HepG2 (cell line): ENCODE measurements around the gene PRODH. TPM values are rescaled to one million over a fixed set of nuclear protein-coding genes. Genes with fewer than 3 reads are reported as not detected.

Experiments
- ATAC-seq: fragments of 200-7000 bp; cut with Tn5 transposase; 3 replicates; pipeline ENCODE4 v1.9.1; 2020; ENCODE audit warnings: mild to moderate bottlenecking, moderate library complexity
- BruUV-seq: library from RNA; stranded (reverse); fragments of 400-500 nt; replicated peaks from 2 replicates; lab custom pipeline; 2021; lab: Mats Ljungman, UMichigan
- CTCF ChIA-PET: fragments of 300-600 bp; formaldehyde crosslinking; extraction: SDS; loops from one replicate; lab custom pipeline; 2021; ENCODE audit warnings: low total read pairs, inconsistent platforms, low intra/inter-chr PET ratio; lab: Yijun Ruan, JAX
- POLR2A ChIA-PET: fragments of 350-600 bp; sonication (Branson Sonifier 250); formaldehyde crosslinking; loops from one replicate; lab custom pipeline; 2020; ENCODE audit warnings: antibody characterized with exemption, inconsistent platforms; lab: Yijun Ruan, JAX
- DNase-seq: peaks from one replicate; pipeline ENCODE4 v3.0.0-alpha.2; 2015; ENCODE audit warnings: low spot score
- FAIRE-seq: peaks from 3 replicates; lab custom pipeline; 2011; peaks lifted over from hg19 to GRCh38; lab: Jason Lieb, UNC
- H2AFZ ChIP-seq: one replicate; pipeline ENCODE4 v1.6.1; 2011; ENCODE audit warnings: low read length, inconsistent platforms
- H3K27ac ChIP-seq: fragments of 300-600 bp; 3 replicates; pipeline ENCODE4 v1.8.0; 2011; ENCODE audit warnings: mixed run types, mild to moderate bottlenecking, mixed read lengths, low read length, inconsistent platforms; ENCODE audit not compliant: insufficient read depth; ENCODE audit errors: extremely low read length
- H3K27me3 ChIP-seq, 2 experiments: fragments of 200-600 bp in 1 of 2; 2 replicates in 1 of 2; 3 replicates in 1 of 2; pipeline versions ENCODE4 v1.6.0 to v1.8.0; 2011; ENCODE audit warnings: low read length in 2 of 2, mild to moderate bottlenecking in 2 of 2, moderate library complexity in 2 of 2, inconsistent platforms in 1 of 2; ENCODE audit not compliant: insufficient read depth in 2 of 2, control insufficient read depth in 1 of 2
- H3K36me3 ChIP-seq, 2 experiments: fragments of 200-600 bp in 1 of 2; replicated peaks in 1 of 2; 2 replicates in 1 of 2; 3 replicates in 1 of 2; pipeline versions ENCODE4 v1.5.1 to v1.8.0; 2011; ENCODE audit warnings: low read length in 2 of 2, inconsistent platforms in 1 of 2; ENCODE audit not compliant: insufficient read depth in 2 of 2, control insufficient read depth in 1 of 2
- H3K4me1 ChIP-seq: 2 replicates; pipeline ENCODE4 v1.5.1; 2012; ENCODE audit warnings: low read length, inconsistent platforms; ENCODE audit not compliant: insufficient read depth
- H3K4me2 ChIP-seq: 2 replicates; pipeline ENCODE4 v1.6.0; 2011; ENCODE audit warnings: low read depth, low read length, inconsistent platforms
- H3K4me3 ChIP-seq, 3 experiments: fragments of 200-600 bp in 1 of 3; sonication (generic), shearing (Covaris generic) in 1 of 3; replicated peaks in 1 of 3; 2 replicates each; pipeline ENCODE4 v1.5.1; 2011 to 2016; ENCODE audit warnings: low read length in 3 of 3, inconsistent platforms in 2 of 3, low read depth in 2 of 3, mild to moderate bottlenecking in 2 of 3, control low read depth in 1 of 3, mixed read lengths in 1 of 3; ENCODE audit not compliant: insufficient read depth in 1 of 3
- H3K79me2 ChIP-seq: one replicate; pipeline ENCODE4 v1.6.1; 2011; ENCODE audit warnings: low read length, inconsistent platforms; ENCODE audit not compliant: insufficient read depth
- H3K9ac ChIP-seq: 2 replicates; pipeline ENCODE4 v1.6.0; 2011; ENCODE audit warnings: mild to moderate bottlenecking, low read depth, low read length, inconsistent platforms; ENCODE audit not compliant: insufficient read depth
- H3K9me3 ChIP-seq: 2 replicates; pipeline ENCODE4 v1.5.1; 2012; ENCODE audit warnings: mild to moderate bottlenecking, low read length
- H4K20me1 ChIP-seq: 2 replicates; pipeline ENCODE4 v1.6.0; 2011; ENCODE audit warnings: inconsistent platforms, mild to moderate bottlenecking, low read length, moderate library complexity; ENCODE audit not compliant: insufficient read depth
- BCL6 ChIP-seq: IDR thresholded peaks from 2 replicates; pipeline ENCODE4 v1.6.1; 2016; ENCODE audit warnings: missing genetic modification reagents, missing compliant biosample characterization
- ESRRA ChIP-seq: sonication (generic); formaldehyde crosslinking; IDR thresholded peaks from 2 replicates; pipeline ENCODE4 v1.5.1; 2020; ENCODE audit warnings: mild to moderate bottlenecking, low read depth, missing genetic modification reagents
- KLF16 ChIP-seq, 2 experiments: sonication (generic) in 1 of 2; formaldehyde crosslinking in 1 of 2; IDR thresholded peaks; 2 replicates each; pipeline versions ENCODE4 v1.6.1 to v1.8.0; 2016 to 2023; ENCODE audit warnings: missing genetic modification reagents in 2 of 2, missing compliant biosample characterization in 1 of 2
- MAF1 ChIP-seq: sonication (generic); formaldehyde crosslinking; IDR thresholded peaks from 2 replicates; pipeline ENCODE4 v1.5.0; 2020; ENCODE audit warnings: missing genetic modification reagents, borderline replicate concordance
- POLR2AphosphoS2 ChIP-seq: IDR thresholded peaks from 2 replicates; pipeline ENCODE4 v1.6.1; 2011; ENCODE audit warnings: low read depth, low read length, improper control_type of control experiment
- SETDB1 ChIP-seq: sonication (generic); formaldehyde crosslinking; IDR thresholded peaks from 2 replicates; pipeline ENCODE4 v1.5.1; 2020; ENCODE audit warnings: missing genetic modification reagents, mild to moderate bottlenecking, borderline replicate concordance
- TARDBP ChIP-seq: sonication (generic); formaldehyde crosslinking; IDR thresholded peaks from 2 replicates; pipeline ENCODE4 v1.8.0; 2022; ENCODE audit warnings: mild to moderate bottlenecking, missing genetic modification reagents
- ZBTB3 ChIP-seq: sonication (generic); formaldehyde crosslinking; IDR thresholded peaks from 2 replicates; pipeline ENCODE4 v1.4.0; 2020; ENCODE audit warnings: low read depth, mild to moderate bottlenecking, moderate library complexity, missing genetic modification reagents, borderline replicate concordance
- ZBTB38 ChIP-seq: sonication (generic); formaldehyde crosslinking; IDR thresholded peaks from 2 replicates; pipeline ENCODE4 v1.5.1; 2020; ENCODE audit warnings: mild to moderate bottlenecking, missing genetic modification reagents
- ZFY ChIP-seq: sonication (generic); formaldehyde crosslinking; IDR thresholded peaks from 2 replicates; pipeline ENCODE4 v1.4.0; 2020; ENCODE audit warnings: missing genetic modification reagents
- ZNF136 ChIP-seq: sonication (generic); formaldehyde crosslinking; IDR thresholded peaks from 2 replicates; pipeline ENCODE4 v1.8.1; 2022; ENCODE audit warnings: low read depth, mild to moderate bottlenecking, moderate library complexity, missing genetic modification reagents
- ZNF34 ChIP-seq: sonication (generic); formaldehyde crosslinking; IDR thresholded peaks from 2 replicates; pipeline ENCODE4 v1.4.0; 2020; ENCODE audit warnings: mild to moderate bottlenecking, missing genetic modification reagents, borderline replicate concordance
- ZNF354B ChIP-seq: sonication (generic); formaldehyde crosslinking; IDR thresholded peaks from 2 replicates; pipeline ENCODE4 v1.8.0; 2022; ENCODE audit warnings: mild to moderate bottlenecking, missing genetic modification reagents
- ZNF556 ChIP-seq: sonication (generic); formaldehyde crosslinking; IDR thresholded peaks from 2 replicates; pipeline ENCODE4 v1.4.0; 2020; ENCODE audit warnings: mild to moderate bottlenecking, missing genetic modification reagents, borderline replicate concordance
- ZNF567 ChIP-seq: sonication (generic); formaldehyde crosslinking; IDR thresholded peaks from 2 replicates; pipeline ENCODE4 v1.8.1; 2023; ENCODE audit warnings: mild to moderate bottlenecking, missing genetic modification reagents, borderline replicate concordance
- ZNF615 ChIP-seq: sonication (generic); formaldehyde crosslinking; IDR thresholded peaks from 2 replicates; pipeline ENCODE4 v1.5.0; 2020; ENCODE audit warnings: mild to moderate bottlenecking, missing genetic modification reagents, borderline replicate concordance
- ZNF777 ChIP-seq: sonication (generic); formaldehyde crosslinking; IDR thresholded peaks from 2 replicates; pipeline ENCODE4 v1.4.0; 2020; ENCODE audit warnings: missing genetic modification reagents
- WGBS: methylation state at CpG from one replicate; pipeline ENCODE4 v1.1.6; 2017; ENCODE audit warnings: low lambda C conversion rate; 5-methylcytosine and 5-hydroxymethylcytosine counted together
- in situ Hi-C: cut with HindIII; loops from 2 replicates; pipeline ENCODE4 v1.10.0; 2017; ENCODE audit warnings: low pct_unique_long_range_greater_than_20kb; ENCODE audit not compliant: extremely low pct_ligation_motif_present
- intact Hi-C: fragments of 100-400 bp; cut with micrococcal nuclease; formaldehyde crosslinking; loops from one replicate; pipeline ENCODE4 v1.10.0; 2022; ENCODE audit not compliant: unreplicated experiment
- polyA plus RNA-seq, 8 experiments: library from polyadenylated mRNA; depleted of rRNA in 3 of 8; stranded (reverse) in 7 of 8; unstranded in 1 of 8; fragments of >200 nt; fragmentation: Illumina TruSeq in 4 of 8; extraction: Trizol in 4 of 8; gene quantifications; 2 replicates each; pipeline versions ENCODE4 v1.2.1 to v1.2.3, GENCODE V29; 2011 to 2016; ENCODE audit warnings: low read depth in 4 of 8, missing spikeins in 1 of 8, mixed read lengths in 1 of 8; ENCODE audit not compliant: insufficient read depth in 1 of 8
- total RNA-seq, 5 experiments: library from RNA; depleted of rRNA; stranded (reverse); fragments of >200 nt; fragmentation: Illumina TruSeq; extraction: Trizol; gene quantifications; 2 replicates each; pipeline ENCODE4 v1.2.3, GENCODE V29; 2016; ENCODE audit warnings: low read depth in 1 of 5
- TF ChIP-seq, protein P1 (sequence below): sonication (generic); formaldehyde crosslinking; IDR thresholded peaks from 2 replicates; pipeline ENCODE4 v1.4.0; 2020; ENCODE audit warnings: mild to moderate bottlenecking, low read depth, missing genetic modification reagents
- TF ChIP-seq, protein P2 (sequence below): sonication (generic); formaldehyde crosslinking; IDR thresholded peaks from 2 replicates; pipeline ENCODE4 v1.5.0; 2020; ENCODE audit warnings: missing genetic modification reagents

The PRODH gene
- total and polyA plus RNA-seq, 2 of the 13 experiments (the other 11 are each of a cell fraction or from before 2014, with no cell fraction given): 0.29 to 0.30 TPM

GRCh38 chr22:18977824-18978425, 41.8 kb upstream of the PRODH start (continued):
- TF ChIP-seq, protein P1, sequence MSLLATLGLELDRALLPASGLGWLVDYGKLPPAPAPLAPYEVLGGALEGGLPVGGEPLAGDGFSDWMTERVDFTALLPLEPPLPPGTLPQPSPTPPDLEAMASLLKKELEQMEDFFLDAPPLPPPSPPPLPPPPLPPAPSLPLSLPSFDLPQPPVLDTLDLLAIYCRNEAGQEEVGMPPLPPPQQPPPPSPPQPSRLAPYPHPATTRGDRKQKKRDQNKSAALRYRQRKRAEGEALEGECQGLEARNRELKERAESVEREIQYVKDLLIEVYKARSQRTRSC (CRISPR knock-in tag): no peak
- TF ChIP-seq, protein P2, sequence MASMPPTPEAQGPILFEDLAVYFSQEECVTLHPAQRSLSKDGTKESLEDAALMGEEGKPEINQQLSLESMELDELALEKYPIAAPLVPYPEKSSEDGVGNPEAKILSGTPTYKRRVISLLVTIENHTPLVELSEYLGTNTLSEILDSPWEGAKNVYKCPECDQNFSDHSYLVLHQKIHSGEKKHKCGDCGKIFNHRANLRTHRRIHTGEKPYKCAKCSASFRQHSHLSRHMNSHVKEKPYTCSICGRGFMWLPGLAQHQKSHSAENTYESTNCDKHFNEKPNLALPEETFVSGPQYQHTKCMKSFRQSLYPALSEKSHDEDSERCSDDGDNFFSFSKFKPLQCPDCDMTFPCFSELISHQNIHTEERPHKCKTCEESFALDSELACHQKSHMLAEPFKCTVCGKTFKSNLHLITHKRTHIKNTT (CRISPR knock-in tag): no peak
- TF ChIP-seq ZBTB3 (no peak), ZNF777 (CRISPR knock-in tag) (no peak), TARDBP (CRISPR knock-in tag) (no peak), BCL6 (no peak)

DNA sequence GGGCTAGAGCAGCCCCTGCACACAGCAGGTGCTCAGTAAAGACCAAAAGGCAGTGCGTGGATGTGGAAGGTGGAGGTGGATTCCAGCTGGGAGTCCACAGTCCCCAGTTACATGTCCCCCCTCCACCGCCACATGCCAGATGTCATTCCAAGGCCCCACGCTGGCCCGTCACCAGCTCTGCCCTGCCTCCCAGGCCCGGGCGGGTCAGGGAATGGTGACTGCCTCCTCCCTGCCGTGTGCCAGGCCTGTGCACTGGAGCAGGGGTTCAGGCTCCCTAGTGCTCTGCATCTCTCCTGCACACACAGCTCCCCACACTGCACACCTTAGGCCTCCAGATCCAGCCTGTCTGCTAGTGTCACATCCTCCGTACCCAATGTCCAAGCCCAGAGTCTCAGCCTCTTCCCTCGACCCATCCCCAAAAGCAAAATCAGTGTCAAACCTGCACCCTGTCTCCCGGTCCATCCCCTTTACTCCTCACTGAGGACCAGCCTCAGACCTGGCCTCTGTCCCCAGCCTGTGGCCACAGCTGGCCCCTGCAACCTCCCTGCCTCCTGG, 40.2 kb upstream of the PRODH start:
- Histone ChIP-seq H3K36me3 (no peaks in the 10 kb centered on the region), H3K27ac (no peak overlapping the region), H3K9ac (no peak overlapping the region), H3K4me2 (no peak overlapping the region), H3K4me1 (peaks cover 27% of the 10 kb centered on the region), H2AFZ (no peak overlapping the region), H3K79me2 (no peaks in the 10 kb centered on the region), H3K4me3 (no peak overlapping the region), H3K9me3 (peaks cover 10% of the 10 kb centered on the region), H3K27me3 (peaks cover 0 to 6% of the 10 kb centered on the region in 2 experiments; a peak in 2 of 5 replicates), H4K20me1 (no peaks in the 10 kb centered on the region)
- 69% methylated on average over 3 of the region's 10 CpGs for WGBS
- ATAC-seq (no peak), FAIRE-seq (no peak), DNase-seq (no peak)
- intact Hi-C loops (no loop called here), in situ Hi-C loops (no loop called here)
- ChIA-PET CTCF (no interaction called here), POLR2A (no interaction called here)
- no TSS peak for BruUV-seq
- TF ChIP-seq ESRRA (CRISPR knock-in tag) (no peak), ZNF136 (no peak), SETDB1 (CRISPR knock-in tag) (no peak), ZFY (CRISPR knock-in tag) (no peak), ZNF567 (CRISPR knock-in tag) (no peak), KLF16 (CRISPR knock-in tag; IDR thresholded peaks at IDR 0.05) (no peak), ZNF556 (no peak), ZNF354B (CRISPR knock-in tag) (no peak), ZBTB38 (CRISPR knock-in tag) (no peak), ZNF615 (CRISPR knock-in tag) (no peak), ZNF34 (CRISPR knock-in tag) (no peak), MAF1 (CRISPR knock-in tag) (no peak), POLR2AphosphoS2 (no peak)
